Activated CD4-positive, alpha-beta T cell treated with anti-CD3 and anti-CD28 coated beads for 4 hours (primary cell): ENCODE data around the gene TAS2R40.
A peak's percentile ranks its signal among the peaks of the same experiment; 100 is the strongest.

Experiments
- DNase-seq, 2 donors: peaks; one replicate each; pipeline ENCODE4 v3.0.0-alpha.2; 2020

TAS2R40 gene

DNA sequence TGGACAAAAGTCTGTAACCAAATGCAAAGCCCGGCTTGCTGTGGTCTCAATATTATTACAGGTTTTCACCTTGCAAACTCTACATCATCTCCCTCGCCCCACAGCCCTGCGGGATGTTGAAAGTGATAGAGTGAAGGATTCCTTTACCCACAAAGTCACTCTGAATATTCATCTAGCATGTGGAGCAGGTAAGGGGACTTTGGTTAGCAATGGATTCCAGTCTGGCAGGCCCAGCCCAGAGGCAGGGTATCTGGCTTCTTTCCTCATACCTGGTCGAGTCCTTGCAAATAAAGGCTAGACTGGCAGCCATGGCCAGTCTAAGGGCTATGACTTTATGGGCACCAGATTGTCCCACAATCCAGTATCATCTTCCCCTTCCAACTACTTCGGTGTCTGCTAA lies 3.2 kb downstream of the TAS2R40 start:
- DNase-seq, result no peak

DNA sequence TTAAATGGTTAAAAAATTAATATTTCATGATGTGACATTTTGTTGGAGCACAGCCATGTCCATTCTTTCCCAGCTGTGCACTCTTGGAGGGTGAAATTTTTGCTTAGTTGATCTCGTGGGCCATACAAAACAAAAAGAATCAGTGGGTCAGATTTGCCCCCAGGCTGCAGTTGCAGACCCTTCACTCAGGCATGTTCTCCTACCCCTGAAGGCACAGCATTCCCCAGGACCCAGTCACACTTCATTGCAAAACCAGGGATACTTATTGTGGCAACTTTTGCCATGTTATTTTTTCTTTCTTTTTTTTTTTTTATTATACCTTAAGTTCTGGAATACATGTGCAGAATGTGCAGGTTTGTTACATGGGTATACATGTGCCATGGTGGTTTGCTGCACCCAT lies 6.0 kb downstream of the TAS2R40 start:
- DNase-seq, result no peak

GRCh38 chr7:143229054-143229790 lies 7.4 kb downstream of the TAS2R40 start:
- no peak for DNase-seq

- DNase-seq, result no peak
Measured at GRCh38 chr7:143230602-143231457, 9.0 kb downstream of the TAS2R40 start.

GRCh38 chr7:143233816-143234532 lies 12.1 kb downstream of the TAS2R40 start:
- DNase-seq, result no peak

DNA sequence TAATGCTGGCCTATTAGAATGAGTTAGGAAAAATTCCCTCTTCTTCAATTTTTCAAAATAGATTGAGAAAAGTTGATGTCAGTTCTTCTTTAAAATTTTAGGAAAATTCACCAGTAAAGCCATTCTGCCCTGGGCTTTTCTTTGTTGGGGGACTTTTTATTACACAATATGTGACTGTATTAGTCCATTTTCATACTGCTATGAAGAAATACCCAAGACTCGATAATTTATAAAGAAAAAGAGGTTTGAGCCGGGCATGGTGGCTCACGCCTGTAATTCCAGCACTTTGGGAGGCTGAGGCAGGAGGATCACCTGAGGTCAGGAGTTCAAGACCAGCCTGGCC lies 12.7 kb downstream of the TAS2R40 start:
- DNase-seq, result no peak

GRCh38 chr7:143235561-143235960 lies 13.7 kb downstream of the TAS2R40 start:
- DNase-seq, result no peak

DNA sequence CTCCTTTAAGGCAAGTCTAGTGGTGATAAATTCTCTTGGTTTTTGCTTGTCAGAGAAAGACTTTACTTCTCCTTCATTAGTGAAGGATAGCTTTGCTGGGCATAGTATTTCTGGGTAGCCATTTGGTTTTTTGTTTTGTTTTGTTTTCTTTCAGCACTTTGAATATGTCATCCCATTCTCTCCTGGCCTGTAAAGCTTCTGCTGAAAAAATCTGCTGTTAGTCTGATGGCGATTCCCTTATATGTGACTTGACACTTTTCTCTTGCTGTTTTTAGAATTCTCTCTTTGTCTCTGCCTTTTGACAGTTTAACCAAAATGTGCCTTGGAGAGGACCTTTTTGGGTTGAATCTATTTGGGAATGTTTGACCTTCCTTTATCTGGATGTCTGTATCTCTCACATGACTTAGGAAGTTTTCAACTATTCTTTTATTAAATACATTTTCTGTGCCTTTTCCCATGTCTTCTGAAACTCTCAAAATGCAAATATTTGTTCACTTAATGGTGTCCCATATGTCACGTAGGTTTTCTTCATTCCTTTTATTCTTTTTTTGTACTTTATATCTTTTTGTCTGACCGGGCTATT lies 14.7 kb downstream of the TAS2R40 start:
- no peak for DNase-seq

- no peak for DNase-seq
Measured at GRCh38 chr7:143237366-143237765, 15.5 kb downstream of the TAS2R40 start.

- DNase-seq, result no peak
Measured at GRCh38 chr7:143238289-143238980, 16.6 kb downstream of the TAS2R40 start.

DNA sequence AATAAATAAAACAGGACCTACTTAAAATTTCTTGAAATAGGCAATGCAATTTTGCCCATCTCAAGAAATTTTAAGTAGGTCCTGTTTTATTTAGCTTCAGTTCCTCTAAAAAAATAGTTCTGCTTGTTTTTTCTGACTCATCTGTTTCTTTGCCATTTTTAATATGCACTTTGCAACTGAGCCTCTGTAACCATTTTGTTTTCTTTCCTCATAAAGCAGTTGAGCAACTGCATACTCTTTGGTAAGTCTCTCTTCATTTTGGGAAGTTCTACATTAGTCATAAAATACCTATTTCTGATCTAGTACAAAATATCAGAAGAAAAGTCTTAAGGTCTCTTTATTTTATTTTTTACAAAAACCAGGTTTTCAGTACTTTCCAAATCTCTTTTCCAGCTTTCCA lies 18.0 kb downstream of the TAS2R40 start:
- no peak for DNase-seq

DNA sequence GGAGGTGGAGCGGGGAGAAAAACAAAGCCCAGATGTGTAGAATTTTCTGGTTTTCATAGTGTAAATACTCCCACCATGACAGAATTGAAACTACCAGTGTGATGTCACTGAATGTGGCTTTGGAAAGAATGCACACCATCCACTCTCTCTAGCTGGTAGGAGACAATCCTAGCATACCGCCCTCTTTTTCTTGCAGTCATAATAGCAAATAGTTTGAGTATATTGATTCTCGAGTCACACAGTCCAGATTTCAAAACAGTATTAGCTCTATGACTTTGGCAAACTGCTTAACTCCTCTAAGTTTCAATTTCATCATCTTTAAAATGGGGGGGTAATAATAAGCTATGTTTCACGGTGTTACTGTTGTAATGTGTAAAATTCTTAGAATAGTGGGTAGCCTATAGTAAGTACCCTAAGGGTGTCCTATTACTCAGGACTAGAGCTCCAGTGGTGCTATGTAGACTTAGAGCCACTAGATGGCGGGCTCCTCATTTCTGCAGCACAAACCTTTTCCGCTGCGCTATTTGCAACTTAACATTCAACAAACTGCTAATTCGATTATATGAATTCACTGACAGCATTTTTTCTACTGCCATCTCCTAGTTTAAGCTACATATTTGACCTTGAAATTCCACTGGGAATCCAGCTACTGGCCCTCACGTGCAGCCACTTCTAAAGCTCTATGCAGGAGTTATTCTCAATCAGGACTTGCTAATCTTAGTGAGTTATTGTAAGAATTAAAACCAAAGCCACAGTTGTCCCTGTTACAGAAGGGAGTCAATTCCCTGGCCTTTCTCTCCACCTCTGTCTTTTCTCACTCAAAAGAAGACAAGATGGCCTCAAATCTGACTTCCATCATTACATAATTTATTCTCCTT lies 18.7 kb downstream of the TAS2R40 start:
- peak; percentile 61 to 74 for DNase-seq

- DNase-seq, result no peak
Measured at GRCh38 chr7:143242306-143242705, 20.5 kb downstream of the TAS2R40 start.

DNA sequence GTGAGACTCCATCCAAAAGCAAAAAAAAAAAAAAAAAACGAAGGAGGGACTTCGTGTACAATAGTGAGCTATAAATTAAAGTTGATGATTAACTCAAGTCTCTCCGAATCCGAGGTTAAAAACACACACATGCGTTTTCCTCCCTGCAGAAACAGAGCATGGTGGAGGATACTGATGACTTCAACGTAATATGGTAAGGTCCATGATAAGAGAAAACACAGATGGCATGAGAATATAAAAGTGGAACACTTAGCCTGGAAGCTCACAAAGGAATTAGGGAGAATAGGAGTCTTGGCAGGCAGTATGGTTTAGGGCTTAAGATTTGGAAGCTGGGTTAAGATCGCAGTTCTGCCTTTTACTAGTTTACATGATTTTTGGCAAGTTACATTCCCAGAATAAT lies 21.3 kb downstream of the TAS2R40 start:
- DNase-seq, result no peak

DNA sequence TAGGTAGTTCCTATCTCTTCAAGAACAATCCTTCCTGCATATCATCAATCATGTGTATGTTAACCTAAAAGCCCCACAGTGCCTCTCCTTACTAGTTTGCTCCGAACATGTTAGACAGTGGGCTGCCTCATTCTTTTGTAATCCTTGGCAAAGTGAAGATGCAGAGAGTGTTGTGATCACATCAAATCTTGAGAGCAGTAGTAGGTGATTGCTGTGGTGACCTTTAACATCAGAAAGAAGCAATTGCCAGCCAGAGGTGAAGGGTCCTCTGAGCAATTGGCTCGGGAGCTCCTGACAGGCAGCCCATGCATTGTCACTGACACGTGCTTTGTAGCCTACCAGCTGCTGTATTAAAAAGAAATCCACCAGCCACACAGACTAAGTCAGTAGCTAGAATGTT lies 21.8 kb downstream of the TAS2R40 start:
- no peak for DNase-seq

DNA sequence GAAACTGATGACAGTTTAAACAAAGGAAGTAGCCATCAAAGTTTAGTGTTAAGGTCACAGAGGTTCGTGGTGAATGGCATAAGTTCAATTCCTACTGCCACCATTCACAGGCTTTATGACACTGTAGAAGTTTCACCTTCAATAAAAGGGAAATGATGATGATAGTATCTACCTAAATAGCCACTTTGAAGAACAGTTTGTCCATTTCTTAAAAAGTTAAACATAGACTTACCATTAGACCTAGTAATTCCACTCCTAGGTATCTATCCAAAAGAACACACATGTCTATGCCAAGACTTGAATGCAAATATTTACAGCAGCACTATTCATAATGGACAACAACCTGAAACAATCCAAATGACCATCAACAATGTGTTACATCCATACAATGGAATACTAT lies 22.5 kb downstream of the TAS2R40 start:
- no peak for DNase-seq

DNA sequence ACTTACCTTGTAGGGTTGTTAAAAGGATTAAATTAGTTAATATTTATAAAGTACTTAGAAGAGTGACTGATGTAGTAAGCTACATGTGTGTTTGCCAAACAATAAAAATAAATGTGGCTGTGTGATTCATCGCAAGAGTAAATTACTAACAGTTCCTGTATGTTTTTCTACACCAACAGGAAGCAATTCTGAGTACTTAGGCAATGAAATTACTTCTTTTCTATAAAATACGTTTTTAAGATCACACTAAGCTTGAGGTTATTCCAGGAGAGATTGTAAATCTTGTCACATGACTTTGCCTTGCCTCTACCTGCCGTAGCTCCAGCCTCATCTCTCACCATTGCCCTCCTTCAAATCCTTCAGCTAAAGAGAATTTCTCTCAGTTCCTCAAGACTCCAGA lies 23.3 kb downstream of the TAS2R40 start:
- DNase-seq, result no peak

DNA sequence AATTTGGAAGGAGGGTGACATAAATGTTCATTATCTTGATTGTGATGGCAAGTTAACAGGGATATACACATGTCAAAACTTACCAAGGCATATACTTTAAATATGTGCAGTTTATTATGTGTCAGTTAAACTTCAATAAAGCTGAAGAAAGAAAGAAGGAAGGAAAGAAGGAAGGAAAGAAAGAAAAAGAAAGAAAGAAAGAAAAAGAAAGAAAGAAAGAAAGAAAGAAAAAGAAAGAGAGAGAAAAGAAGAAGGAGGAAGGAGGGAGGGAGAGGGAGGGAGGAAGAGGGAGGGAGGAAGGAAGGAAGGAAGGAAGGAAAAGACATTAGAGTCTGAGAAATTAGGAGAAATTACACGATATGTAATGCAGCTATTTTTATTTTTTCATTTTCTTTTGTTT lies 25.5 kb downstream of the TAS2R40 start:
- no peak for DNase-seq

GRCh38 chr7:143248761-143249354 lies 27.0 kb downstream of the TAS2R40 start:
- no peak for DNase-seq

GRCh38 chr7:143250199-143250598 lies 28.4 kb downstream of the TAS2R40 start:
- DNase-seq, result no peak

DNA sequence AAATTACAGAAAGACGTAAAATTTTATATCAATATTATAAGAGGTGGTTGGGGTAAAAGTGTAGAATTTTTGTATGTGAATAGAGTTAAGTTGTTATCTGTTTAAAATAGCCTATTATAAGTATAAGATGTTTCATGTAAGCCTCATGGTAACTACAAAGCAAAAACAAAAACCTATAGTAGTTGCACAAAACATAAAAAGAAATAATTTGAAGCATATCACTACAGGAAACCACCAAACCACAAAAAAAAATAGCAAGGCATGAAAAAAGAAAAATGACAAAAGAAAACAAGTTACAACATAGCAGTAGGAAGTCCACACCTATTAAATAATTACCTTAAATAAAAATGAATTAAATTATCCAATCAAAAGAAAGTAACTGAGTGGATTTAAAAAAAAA lies 29.0 kb downstream of the TAS2R40 start:
- DNase-seq, result no peak
